GM12892 (cell line): ENCODE results near the gene SH3BP4.

ENCODE experiments used
- DNase-seq: peaks from one replicate; pipeline ENCODE4 v3.0.0; 2011; ENCODE audit not compliant: insufficient read length
- FAIRE-seq: peaks from 2 replicates; lab custom pipeline; 2011; peaks lifted over from hg19 to GRCh38; lab: Jason Lieb, UNC
- POLR2A ChIP-seq: IDR thresholded peaks from 2 replicates; pipeline ENCODE4 v1.6.1; 2011; ENCODE audit warnings: low read depth, low read length, control low read depth
- POLR2AphosphoS5 ChIP-seq: IDR thresholded peaks from 2 replicates; pipeline ENCODE4 v1.6.1; 2011; ENCODE audit warnings: low read depth, low read length, control low read depth
- TAF1 ChIP-seq: IDR thresholded peaks from 2 replicates; pipeline ENCODE4 v1.6.1; 2011; ENCODE audit warnings: low read depth, mild to moderate bottlenecking, control low read depth, low read length, borderline replicate concordance

The SH3BP4 gene

GRCh38 chr2:235066895-235067294 is 115.1 kb downstream of the SH3BP4 start:
- TF ChIP-seq POLR2A, result no peak
- TF ChIP-seq TAF1, result no peak
- TF ChIP-seq POLR2AphosphoS5, result no peak
- DNase-seq, result no peak
- no peak for FAIRE-seq

GRCh38 chr2:235068701-235069100 is 116.9 kb downstream of the SH3BP4 start:
- no peak for TF ChIP-seq POLR2AphosphoS5
- TF ChIP-seq TAF1, result no peak
- TF ChIP-seq POLR2A, result no peak

GRCh38 chr2:235070063-235070706 is 118.4 kb downstream of the SH3BP4 start:
- TF ChIP-seq POLR2A (no peak), POLR2AphosphoS5 (no peak)
- FAIRE-seq (no peak), DNase-seq (no peak)

More at GRCh38 chr2:235068701-235069100, 116.9 kb downstream of the SH3BP4 start:
- no peak for FAIRE-seq
- DNase-seq, result no peak

- FAIRE-seq, result no peak
- DNase-seq, result no peak
- TF ChIP-seq POLR2A, result no peak
- TF ChIP-seq POLR2AphosphoS5, result no peak
- TF ChIP-seq TAF1, result no peak
Measured at GRCh38 chr2:235073868-235074413, 122.1 kb downstream of the SH3BP4 start.

GRCh38 chr2:235077046-235077445 is 125.2 kb downstream of the SH3BP4 start:
- DNase-seq, result no peak
- TF ChIP-seq POLR2AphosphoS5 (no peak), POLR2A (no peak), TAF1 (no peak)
- FAIRE-seq, result no peak

- TF ChIP-seq TAF1 (no peak), POLR2AphosphoS5 (no peak), POLR2A (no peak)
- FAIRE-seq, result no peak
- DNase-seq, result no peak
Measured at GRCh38 chr2:235078182-235078581, 126.4 kb downstream of the SH3BP4 start.

- TF ChIP-seq TAF1 (no peak), POLR2AphosphoS5 (no peak), POLR2A (no peak)
- FAIRE-seq (no peak), DNase-seq (no peak)
Measured at GRCh38 chr2:235078914-235079472, 127.2 kb downstream of the SH3BP4 start.

GRCh38 chr2:235080101-235080500 is 128.3 kb downstream of the SH3BP4 start:
- TF ChIP-seq TAF1 (no peak), POLR2A (no peak), POLR2AphosphoS5 (no peak)
- DNase-seq (no peak), FAIRE-seq (no peak)

GRCh38 chr2:235082578-235083338 is 130.9 kb downstream of the SH3BP4 start:
- FAIRE-seq (no peak), DNase-seq (no peak)
- no peak for TF ChIP-seq TAF1
- TF ChIP-seq POLR2A, result no peak
- TF ChIP-seq POLR2AphosphoS5, result no peak

GRCh38 chr2:235083822-235084221 is 132.0 kb downstream of the SH3BP4 start:
- FAIRE-seq, result no peak
- no peak for TF ChIP-seq POLR2A
- no peak for TF ChIP-seq TAF1
- TF ChIP-seq POLR2AphosphoS5, result no peak

GRCh38 chr2:235084424-235084823 is 132.6 kb downstream of the SH3BP4 start:
- TF ChIP-seq POLR2A, result no peak
- no peak for TF ChIP-seq POLR2AphosphoS5
- no peak for TF ChIP-seq TAF1
- DNase-seq (no peak), FAIRE-seq (no peak)

More at GRCh38 chr2:235083822-235084221, 132.0 kb downstream of the SH3BP4 start:
- DNase-seq, result no peak
